Uterus (tissue), 2 donors: ENCODE measurements around the gene S100A6.

Experiments used
- CTCF ChIP-seq, 4 experiments: fragments of 200-600 bp in 2 of 4; fragments of 450-650 bp in 2 of 4; sonication (generic) in 2 of 4; IDR thresholded peaks; one replicate each; pipeline ENCODE4 v1.5.1; 2016 to 2019; ENCODE audit warnings: antibody characterized with exemption in 4 of 4, mild to moderate bottlenecking in 2 of 4, moderate library complexity in 1 of 4
- POLR2A ChIP-seq, 2 donors: fragments of 450-650 bp; IDR thresholded peaks; one replicate each; pipeline ENCODE4 v1.6.1; 2016; ENCODE audit warnings: antibody characterized with exemption in 2 of 2, mild to moderate bottlenecking in 1 of 2, moderate library complexity in 1 of 2

GRCh38 chr1:153544453-153545066, 8.8 kb upstream of the S100A6 start:
- TF ChIP-seq CTCF (IDR thresholded peaks at IDR 0.05) (peak in 1 of 4 experiments; percentile 4), POLR2A (IDR thresholded peaks at IDR 0.05) (no peak)
